Testis (tissue), 3 donors: ENCODE results near the gene PDIK1L. TPM values are rescaled to one million over a fixed set of nuclear protein-coding genes. Genes with fewer than 3 reads are reported as not detected.

Experiments
- DNase-seq: peaks from one replicate; pipeline ENCODE4 v3.0.0-alpha.2; 2019
- H3K27ac ChIP-seq, 2 donors: fragments of 200-600 bp; sonication (generic); one replicate each; pipeline ENCODE4 v1.5.1; 2019
- H3K27me3 ChIP-seq: fragments of 200-600 bp; sonication (generic); one replicate; pipeline ENCODE4 v1.5.1; 2019
- H3K36me3 ChIP-seq: fragments of 200-600 bp; sonication (generic); one replicate; pipeline ENCODE4 v1.5.1; 2017; ENCODE audit warnings: low read depth; ENCODE audit errors: missing control alignments
- H3K4me1 ChIP-seq: fragments of 200-600 bp; sonication (generic); one replicate; pipeline ENCODE4 v1.5.1; 2019
- H3K4me3 ChIP-seq, 2 donors: fragments of 200-600 bp; sonication (generic); one replicate each; pipeline ENCODE4 v1.5.1; 2017 to 2019
- H3K9me3 ChIP-seq: fragments of 200-600 bp; sonication (generic); one replicate; pipeline ENCODE4 v1.5.1; 2017
- POLR2A ChIP-seq: fragments of 450-650 bp; IDR thresholded peaks from one replicate; pipeline ENCODE4 v1.6.1; 2017; ENCODE audit warnings: antibody characterized with exemption, mild to moderate bottlenecking, moderate library complexity
- WGBS, 2 donors: methylation state at CpG; one replicate each; pipeline ENCODE4 v1.1.5; 2018; 5-methylcytosine and 5-hydroxymethylcytosine counted together
- intact Hi-C: fragments of 100-400 bp; cut with DNase I; formaldehyde crosslinking; loops from one replicate; pipeline ENCODE4 v1.15.1; 2023; ENCODE audit warnings: low total_unique reads
- polyA plus RNA-seq: library from polyadenylated mRNA; stranded (reverse); fragments of 350-450 nt; fragmentation: Illumina TruSeq; extraction: RNeasy Lipid Tissue Mini Kit (QIAGEN cat#74804); gene quantifications from one replicate; pipeline ENCODE4 v1.2.3, GENCODE V29; 2014; ENCODE audit warnings: low read depth, low replicate concordance; ENCODE audit not compliant: insufficient read depth
- total RNA-seq, 2 donors: library from RNA; depleted of rRNA; stranded (reverse); fragments of >200 nt; gene quantifications; one replicate each; pipeline ENCODE4 v1.2.3, GENCODE V29; 2016
- TF ChIP-seq, protein P1 (sequence below), 3 experiments: fragments of 450-650 bp in 2 of 3; fragments of 200-600 bp in 1 of 3; sonication (generic) in 1 of 3; IDR thresholded peaks; one replicate each; pipeline ENCODE4 v1.5.1; 2016 to 2019; ENCODE audit warnings: antibody characterized with exemption in 3 of 3, mild to moderate bottlenecking in 2 of 3, moderate library complexity in 1 of 3

PDIK1L gene
- total and polyA plus RNA-seq, 3 donors from 2014 or later, result 7.0 to 11.7 (median 9.9) TPM

DNA sequence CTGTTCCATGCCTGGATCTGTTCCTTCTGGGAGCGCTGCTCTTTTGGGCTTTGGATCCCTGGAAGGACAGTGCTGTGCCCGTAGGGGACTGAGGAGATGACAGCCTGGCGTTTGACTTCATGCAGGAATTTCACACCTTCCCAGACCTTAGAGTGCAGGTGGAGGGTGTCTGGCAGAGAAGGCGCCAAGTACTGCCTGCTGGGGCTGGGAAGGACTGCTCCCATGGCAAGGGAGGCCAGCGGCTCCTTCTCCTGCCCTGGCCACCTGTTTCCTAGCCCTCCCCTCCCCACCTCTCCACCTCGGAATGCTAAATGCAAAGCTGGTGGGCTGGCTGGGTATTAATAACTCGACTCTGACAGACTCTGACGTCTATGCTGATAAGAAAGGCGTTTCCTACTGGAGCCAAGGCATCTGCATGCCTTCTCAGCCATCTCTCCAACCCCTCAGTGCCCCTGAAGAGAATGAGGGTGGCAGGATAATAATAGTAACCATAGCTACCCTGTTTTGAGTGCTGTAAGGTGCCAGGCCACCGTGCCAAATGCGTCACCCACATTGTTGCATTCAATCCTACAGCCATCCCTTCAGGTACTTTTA, 17.5 kb upstream of the PDIK1L start:
- Histone ChIP-seq H3K4me3 (no peak overlapping the region), H3K27me3 (no peaks in the 10 kb centered on the region), H3K9me3 (no peaks in the 10 kb centered on the region), H3K36me3 (no peaks in the 10 kb centered on the region), H3K4me1 (no peaks in the 10 kb centered on the region), H3K27ac (no peak overlapping the region)
- 34 to 46% methylated on average over 11 of the region's 11 CpGs for WGBS, 2 donors
- no peak for DNase-seq
- intact Hi-C loops, result no loop called here
- TF ChIP-seq, protein P1, sequence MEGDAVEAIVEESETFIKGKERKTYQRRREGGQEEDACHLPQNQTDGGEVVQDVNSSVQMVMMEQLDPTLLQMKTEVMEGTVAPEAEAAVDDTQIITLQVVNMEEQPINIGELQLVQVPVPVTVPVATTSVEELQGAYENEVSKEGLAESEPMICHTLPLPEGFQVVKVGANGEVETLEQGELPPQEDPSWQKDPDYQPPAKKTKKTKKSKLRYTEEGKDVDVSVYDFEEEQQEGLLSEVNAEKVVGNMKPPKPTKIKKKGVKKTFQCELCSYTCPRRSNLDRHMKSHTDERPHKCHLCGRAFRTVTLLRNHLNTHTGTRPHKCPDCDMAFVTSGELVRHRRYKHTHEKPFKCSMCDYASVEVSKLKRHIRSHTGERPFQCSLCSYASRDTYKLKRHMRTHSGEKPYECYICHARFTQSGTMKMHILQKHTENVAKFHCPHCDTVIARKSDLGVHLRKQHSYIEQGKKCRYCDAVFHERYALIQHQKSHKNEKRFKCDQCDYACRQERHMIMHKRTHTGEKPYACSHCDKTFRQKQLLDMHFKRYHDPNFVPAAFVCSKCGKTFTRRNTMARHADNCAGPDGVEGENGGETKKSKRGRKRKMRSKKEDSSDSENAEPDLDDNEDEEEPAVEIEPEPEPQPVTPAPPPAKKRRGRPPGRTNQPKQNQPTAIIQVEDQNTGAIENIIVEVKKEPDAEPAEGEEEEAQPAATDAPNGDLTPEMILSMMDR (IDR thresholded peaks at IDR 0.05), result no peak
- no peak for TF ChIP-seq POLR2A

DNA sequence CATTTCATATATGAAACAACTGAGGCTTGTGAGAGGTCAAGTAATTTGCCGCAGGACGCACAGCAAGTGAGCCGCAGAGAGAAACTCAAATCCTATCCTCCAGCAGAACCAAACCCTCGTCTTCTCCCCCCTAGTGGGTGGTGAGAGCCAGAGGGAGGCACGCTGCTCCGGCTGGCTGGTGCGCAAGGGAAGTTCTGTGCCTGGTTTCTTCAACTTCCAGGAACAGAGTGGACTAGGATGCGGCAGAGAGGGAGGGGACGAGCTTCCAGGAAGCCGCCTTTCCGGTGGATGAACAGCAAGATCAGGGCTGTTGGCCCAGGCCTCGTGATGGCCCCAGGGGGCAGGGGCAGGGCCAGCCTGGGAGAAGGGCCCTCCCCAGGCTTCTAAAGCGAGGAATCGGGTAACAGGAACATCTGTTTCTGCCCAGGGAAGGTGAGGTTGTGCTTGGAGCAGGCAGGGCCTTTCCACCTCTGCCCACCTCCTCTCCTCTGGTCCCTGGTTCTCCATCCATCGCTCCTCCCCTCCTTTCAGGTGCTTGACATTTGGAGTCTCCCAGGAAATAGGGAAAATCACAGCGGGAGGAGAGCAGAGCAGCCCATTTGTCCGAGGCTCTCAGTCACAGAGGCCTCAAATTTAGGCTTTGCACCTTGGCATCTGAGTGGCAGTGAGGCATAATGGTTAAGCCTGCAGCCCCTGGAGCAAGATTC, 16.8 kb upstream of the PDIK1L start:
- peak; percentile 36 for DNase-seq
- H3K36me3 ChIP-seq, result no peaks in the 10 kb centered on the region
- H3K27me3 ChIP-seq, result no peaks in the 10 kb centered on the region
- H3K4me3 ChIP-seq, result no peak overlapping the region
- 43 to 64% methylated on average over 12 to 17 of the region's 17 CpGs for WGBS, 2 donors
- TF ChIP-seq, protein P1 (IDR thresholded peaks at IDR 0.05), result no peak
- no peak for TF ChIP-seq POLR2A
- no peak overlapping the region for H3K27ac ChIP-seq
- intact Hi-C loops, result no loop called here
- H3K9me3 ChIP-seq, result no peaks in the 10 kb centered on the region
- H3K4me1 ChIP-seq, result no peaks in the 10 kb centered on the region

DNA sequence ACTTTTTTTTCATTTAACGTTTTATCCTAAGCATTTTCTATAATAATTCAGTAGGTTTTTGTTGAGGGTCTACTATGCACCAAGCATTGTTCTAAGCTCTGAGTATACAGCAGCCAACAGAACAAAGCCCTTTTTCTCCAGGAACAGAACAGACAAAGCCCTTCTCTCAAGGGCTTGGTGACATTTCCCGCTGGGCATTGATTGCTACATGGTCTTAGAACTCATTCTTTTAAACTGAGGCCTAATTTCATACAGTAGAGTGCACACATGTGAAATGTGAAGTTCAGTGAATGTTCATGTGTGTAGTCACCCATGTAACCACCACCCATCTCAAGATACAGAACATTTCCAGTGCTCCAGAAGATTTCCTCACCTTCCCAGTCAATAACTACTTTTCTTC, 15.2 kb upstream of the PDIK1L start:
- H3K27me3 ChIP-seq, result no peaks in the 10 kb centered on the region
- H3K4me1 ChIP-seq, result no peaks in the 10 kb centered on the region
- no peak for DNase-seq
- TF ChIP-seq POLR2A, result no peak
- TF ChIP-seq, protein P1 (IDR thresholded peaks at IDR 0.05), result no peak
- intact Hi-C loops, result no loop called here
- H3K4me3 ChIP-seq, result no peak overlapping the region
- H3K9me3 ChIP-seq, result no peaks in the 10 kb centered on the region
- no peaks in the 10 kb centered on the region for H3K36me3 ChIP-seq
- 86% methylated on average over 2 of the region's 2 CpGs for WGBS, 2 donors
- no peak overlapping the region for H3K27ac ChIP-seq

DNA sequence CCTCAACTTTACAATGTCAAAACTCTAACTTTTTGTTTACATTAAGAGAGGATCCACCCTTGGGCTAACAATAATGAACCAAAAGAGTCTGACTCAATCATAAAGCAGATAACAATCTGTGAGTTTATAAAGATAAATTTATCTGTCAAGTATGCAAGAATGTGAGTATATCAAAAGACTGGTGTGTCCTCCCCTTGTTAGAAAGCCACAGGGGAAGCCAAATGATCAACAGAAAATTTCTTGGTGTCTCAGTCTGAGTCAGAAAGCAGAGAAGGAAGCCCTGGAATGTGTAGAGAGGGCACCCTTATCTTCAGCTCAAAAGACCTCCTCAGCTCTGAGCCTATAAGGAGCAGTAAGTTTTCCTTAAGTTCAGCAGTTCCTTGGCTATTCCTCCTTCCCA, 13.9 kb upstream of the PDIK1L start:
- no peaks in the 10 kb centered on the region for H3K36me3 ChIP-seq
- no peak overlapping the region for H3K27ac ChIP-seq
- no peak overlapping the region for H3K4me3 ChIP-seq
- no peaks in the 10 kb centered on the region for H3K9me3 ChIP-seq
- intact Hi-C loops, result no loop called here
- TF ChIP-seq, protein P1 (IDR thresholded peaks at IDR 0.05), result no peak
- no peak for TF ChIP-seq POLR2A
- no peaks in the 10 kb centered on the region for H3K27me3 ChIP-seq
- H3K4me1 ChIP-seq, result no peaks in the 10 kb centered on the region
- DNase-seq, result no peak

DNA sequence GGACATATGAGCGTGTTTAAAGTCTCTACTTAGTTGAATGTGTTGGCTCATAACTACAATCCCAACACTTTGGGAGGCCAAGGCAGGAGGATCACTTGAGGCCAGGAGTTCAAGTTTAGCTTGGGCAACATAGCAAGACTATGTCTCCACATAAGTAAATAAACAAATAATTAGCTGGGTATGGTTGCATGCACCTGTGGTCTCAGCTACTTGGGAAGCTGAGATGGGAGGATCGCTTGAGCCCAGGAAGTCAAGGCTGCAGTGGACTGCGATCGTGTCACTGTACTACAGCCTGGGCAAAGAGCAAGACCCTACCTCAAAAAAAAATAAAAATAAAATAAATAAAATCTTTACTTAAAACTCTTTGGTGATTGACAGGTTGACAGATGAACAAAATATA, 13.0 kb upstream of the PDIK1L start:
- intact Hi-C loops, result no loop called here
- TF ChIP-seq, protein P1 (IDR thresholded peaks at IDR 0.05), result no peak
- TF ChIP-seq POLR2A, result no peak
- H3K4me3 ChIP-seq, result no peak overlapping the region
- no peaks in the 10 kb centered on the region for H3K4me1 ChIP-seq
- no peak for DNase-seq
- WGBS, 2 donors, result 94 to 95% methylated on average over 4 of the region's 4 CpGs
- no peak overlapping the region for H3K27ac ChIP-seq
- H3K27me3 ChIP-seq, result no peaks in the 10 kb centered on the region
- no peaks in the 10 kb centered on the region for H3K36me3 ChIP-seq
- H3K9me3 ChIP-seq, result no peaks in the 10 kb centered on the region
